ENCODE measurements around the gene PLEKHA6.

PLEKHA6 gene

DNA sequence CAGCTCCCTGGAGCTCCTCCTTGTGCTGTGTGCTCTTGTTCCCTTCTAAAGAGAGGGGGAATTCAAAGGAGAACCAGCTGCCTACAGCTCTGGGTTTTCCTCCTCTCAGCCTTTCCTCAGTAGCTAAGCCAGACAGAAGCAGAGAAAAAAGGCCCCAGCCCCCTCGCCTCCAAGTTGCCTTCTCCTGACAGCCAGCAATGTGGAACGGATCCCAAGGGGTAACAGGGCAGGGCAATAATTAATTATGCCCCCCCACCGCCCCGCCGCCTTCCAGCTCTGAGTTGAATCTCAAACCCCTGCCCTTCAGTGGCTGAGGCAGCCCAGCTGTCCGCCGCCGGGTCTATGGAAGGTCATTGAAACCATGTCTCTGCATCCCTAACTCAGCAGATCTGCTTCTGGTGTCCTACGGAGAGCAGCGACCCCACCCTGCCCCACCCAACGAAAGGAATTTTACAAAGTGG is 76.9 kb downstream of the PLEKHA6 start:
- no peak for DNase-seq

DNA sequence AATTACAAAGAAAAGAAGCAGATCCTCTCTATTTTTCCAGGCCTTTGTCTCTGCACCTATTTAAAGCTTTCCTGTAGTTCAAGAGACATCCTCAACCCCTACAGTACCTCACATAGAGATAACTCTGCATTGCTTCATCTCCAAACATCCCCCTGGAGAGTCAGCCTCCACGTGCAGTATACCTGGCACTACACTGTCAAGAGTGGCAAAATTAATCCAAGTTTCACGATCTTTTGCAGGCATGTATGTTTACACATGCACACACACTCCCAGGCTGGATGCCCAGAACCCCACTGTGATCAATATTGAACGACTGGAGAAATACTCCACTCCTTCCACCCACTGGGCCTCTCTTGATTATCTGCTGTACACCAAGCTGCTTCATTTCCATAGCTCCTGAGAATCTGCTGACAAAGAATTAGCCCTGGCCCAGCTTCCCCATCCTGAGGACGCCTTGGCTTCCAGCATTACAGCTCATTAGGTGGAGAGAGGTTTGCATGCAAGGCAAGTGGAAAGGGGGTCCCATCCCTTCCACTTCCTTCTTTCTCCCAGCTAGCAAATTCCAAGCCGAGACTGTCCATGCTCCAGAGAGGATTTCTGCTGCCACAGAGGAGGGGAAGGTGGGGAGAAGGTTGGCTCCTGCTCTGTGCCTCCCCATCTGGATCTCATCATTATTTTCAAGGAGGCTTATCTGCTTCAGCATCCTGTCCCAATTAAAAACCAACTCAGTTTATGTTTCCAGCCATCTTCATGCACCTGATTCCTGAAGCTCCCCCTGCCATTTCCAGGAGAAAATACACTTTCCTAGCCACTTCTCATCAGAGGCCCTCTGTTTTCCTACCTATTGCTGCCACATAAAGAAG is 79.4 kb downstream of the PLEKHA6 start:
- DNase-seq: no peak

GRCh38 chr1:204278958-204279357 is 80.8 kb downstream of the PLEKHA6 start:
- DNase-seq: no peak

GRCh38 chr1:204278251-204278650 is 81.5 kb downstream of the PLEKHA6 start:
- DNase-seq: no peak

DNA sequence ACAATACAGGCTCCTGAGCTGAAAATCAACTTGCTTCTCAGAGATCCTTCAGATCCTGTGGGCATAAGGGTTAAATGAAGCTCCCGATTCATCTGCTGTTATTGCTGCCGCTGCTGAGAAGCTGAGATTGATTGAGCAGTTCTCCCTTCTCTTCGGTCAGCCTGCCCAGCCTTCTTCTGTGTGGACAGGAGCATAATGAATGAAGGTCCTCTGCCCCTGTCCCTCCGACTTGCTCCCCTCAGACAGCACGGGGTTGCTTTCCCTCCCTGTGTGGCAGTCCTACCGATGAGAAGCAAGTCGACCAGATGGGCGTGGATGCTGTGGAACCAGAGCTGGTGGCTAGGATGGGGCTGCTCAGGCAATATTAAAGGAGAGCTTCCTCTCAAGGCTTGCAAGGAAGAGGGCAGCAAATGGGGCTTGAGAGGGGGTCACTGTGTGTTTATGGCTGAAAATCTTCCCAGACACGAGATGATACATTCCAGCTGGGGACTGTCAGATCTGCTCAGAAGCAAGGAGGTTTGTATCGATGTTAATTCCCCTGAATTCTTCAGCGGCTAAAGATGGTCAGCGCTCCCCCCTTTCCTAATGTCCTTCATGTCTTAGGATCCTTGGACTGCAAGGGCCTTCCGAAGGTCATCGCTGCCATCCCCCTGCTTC is 82.0 kb downstream of the PLEKHA6 start:
- no peak for DNase-seq

- no peak for DNase-seq
Measured at GRCh38 chr1:204275695-204276370, 83.9 kb downstream of the PLEKHA6 start.

DNA sequence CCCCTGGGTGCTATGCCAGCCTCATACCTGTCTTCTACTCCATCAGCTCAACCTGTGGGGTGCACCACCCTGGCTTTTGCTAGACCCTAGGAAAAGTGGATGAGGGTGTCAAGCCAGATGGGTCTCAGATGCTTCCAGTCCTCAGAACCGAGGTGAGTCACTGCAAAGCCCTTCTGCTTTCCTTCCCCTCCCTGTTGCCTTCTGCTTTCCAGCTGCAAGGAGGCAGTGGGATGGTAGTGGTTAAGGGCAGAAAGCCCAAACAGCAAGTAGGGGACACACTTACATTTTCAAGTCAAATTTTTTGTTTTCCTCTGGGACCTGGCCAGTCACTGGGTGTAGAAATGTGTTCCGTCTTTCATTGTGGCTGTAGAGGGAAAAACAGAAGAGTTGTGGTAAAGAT is 85.3 kb downstream of the PLEKHA6 start:
- DNase-seq: no peak

DNA sequence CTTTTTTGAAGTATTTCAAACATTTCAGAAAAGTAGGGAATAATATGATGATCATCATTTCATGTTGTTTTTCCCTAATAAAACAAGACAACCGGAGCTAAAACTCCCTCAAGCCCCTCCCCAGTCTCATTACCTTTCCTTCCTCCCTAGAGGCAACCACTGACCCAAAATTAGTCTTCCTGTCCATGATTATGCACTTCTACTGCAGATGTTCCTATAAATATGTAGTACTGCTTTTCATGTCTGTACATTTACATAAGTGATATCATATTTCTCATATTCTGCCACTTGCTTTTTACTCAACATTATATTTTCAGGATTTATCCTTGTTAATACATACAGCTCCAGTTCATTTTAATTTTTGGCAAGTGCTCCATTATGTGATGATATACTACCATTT is 87.2 kb downstream of the PLEKHA6 start:
- no peak for DNase-seq

- DNase-seq: no peak
Measured at GRCh38 chr1:204271970-204272369, 87.8 kb downstream of the PLEKHA6 start.

GRCh38 chr1:204268101-204268500 is 91.6 kb downstream of the PLEKHA6 start:
- DNase-seq: no peak

GRCh38 chr1:204267191-204267601 is 92.5 kb downstream of the PLEKHA6 start:
- DNase-seq: no peak

GRCh38 chr1:204266504-204267034 is 93.2 kb downstream of the PLEKHA6 start:
- no peak for DNase-seq

DNA sequence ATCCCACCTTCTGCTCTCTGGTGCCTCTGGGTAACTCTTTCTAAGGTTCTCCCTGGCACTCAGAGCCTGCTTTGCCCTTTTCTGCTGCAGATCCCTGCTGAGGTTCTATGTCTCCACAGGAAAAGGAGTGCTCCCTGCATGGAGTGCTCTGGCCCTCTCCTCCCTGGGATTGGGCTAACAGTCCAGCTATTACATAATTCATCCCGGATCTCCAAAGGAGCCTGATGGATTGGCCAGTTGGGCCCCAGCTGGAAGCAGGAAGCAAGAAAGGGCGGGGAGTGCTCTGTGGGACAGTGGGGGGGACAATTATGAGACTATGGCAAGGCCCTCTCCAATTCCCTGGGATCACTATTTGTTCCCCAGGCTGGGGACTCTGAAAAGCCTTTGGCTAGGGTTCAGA is 94.1 kb downstream of the PLEKHA6 start:
- DNase-seq: no peak

- DNase-seq: no peak
Measured at GRCh38 chr1:204264805-204265204, 94.9 kb downstream of the PLEKHA6 start.

- DNase-seq: no peak
Measured at GRCh38 chr1:204263254-204263910, 96.3 kb downstream of the PLEKHA6 start.

- no peak for DNase-seq
Measured at GRCh38 chr1:204262506-204263253, 97.0 kb downstream of the PLEKHA6 start.

GRCh38 chr1:204261746-204262505 is 97.8 kb downstream of the PLEKHA6 start:
- no peak for DNase-seq

DNA sequence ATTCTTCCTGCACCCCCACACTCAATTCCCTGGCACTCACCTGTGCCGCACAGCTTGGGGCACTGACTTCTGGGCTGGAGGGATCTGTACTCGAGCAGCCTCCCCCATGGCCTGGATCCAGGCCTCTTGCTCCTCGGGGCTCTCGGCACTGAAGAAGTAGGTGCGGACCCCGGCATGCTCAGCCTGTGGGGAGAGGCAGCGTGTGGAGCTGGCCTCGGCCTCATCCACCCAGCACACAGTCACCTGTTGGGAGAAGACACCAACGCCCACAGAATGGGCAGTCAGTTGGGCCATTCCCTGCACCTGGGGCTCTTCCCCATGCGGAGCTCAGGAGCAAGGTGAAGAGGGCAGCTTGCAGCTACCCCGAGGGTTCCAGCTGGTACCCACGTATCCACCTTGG is 98.5 kb downstream of the PLEKHA6 start:
- DNase-seq: no peak

GRCh38 chr1:204260601-204261197 is 99.0 kb downstream of the PLEKHA6 start:
- DNase-seq: no peak

DNA sequence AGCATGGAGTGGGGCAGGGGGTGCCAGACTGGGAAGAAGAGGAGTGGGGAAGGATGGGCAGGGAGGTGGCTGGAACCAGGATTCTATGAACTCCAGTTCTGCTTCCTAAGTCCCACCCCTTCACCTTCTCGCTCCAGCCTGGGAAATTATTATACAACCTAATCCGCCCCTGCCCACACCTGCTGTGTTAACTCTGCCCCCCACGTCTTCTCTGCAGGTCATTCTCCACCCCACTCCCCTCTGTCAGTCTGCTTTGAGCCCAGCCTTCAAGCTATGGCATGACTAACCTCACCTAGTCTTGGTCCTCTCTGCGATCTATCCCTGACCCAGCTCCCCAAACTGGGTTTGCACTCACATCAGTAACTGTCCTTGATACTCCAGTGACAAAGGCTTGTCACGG is 99.9 kb downstream of the PLEKHA6 start:
- no peak for DNase-seq

- no peak for DNase-seq
Measured at GRCh38 chr1:204259196-204259595, 100.5 kb downstream of the PLEKHA6 start.
